GM12865 (cell line): ENCODE measurements around the gene STK17A.
"Not testable (repeated sequence)": the region's sequence is repeated elsewhere in the genome, so short reads cannot be mapped to it uniquely, and the experiment has no call there.

Experiments
- DNase-seq: peaks from one replicate; pipeline ENCODE4 v3.0.0; 2010; ENCODE audit warnings: low read depth
- H3K4me3 ChIP-seq: 2 replicates; pipeline ENCODE4 v1.5.1; 2011; ENCODE audit warnings: mild to moderate bottlenecking, low read depth, low read length, control low read depth
- TF ChIP-seq, protein P1 (sequence below): IDR thresholded peaks from 2 replicates; pipeline ENCODE4 v1.5.1; 2011; ENCODE audit warnings: low read length, control low read depth, low read depth, inconsistent platforms; ENCODE audit not compliant: insufficient read depth; ENCODE audit errors: missing control alignments

Gene STK17A

DNA sequence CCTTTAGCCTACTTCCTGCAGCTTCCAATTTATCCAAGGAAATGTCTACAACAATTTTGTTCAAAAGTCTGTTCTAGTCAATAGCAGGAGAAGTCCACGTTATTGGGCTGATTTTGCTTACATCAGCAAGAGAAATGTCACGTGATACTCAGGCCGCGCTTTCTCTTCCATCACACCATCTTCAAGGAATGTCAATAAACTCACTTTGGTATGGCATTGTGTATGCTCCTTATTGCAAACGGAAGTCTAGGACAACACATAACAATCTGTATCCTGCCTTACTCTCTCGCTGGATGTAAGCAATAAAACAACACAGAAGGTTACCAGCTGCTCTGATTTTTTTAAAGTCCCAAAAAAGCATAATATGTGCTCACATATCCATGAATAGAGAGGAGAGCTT, 17.1 kb upstream of the STK17A start:
- TF ChIP-seq, protein P1, sequence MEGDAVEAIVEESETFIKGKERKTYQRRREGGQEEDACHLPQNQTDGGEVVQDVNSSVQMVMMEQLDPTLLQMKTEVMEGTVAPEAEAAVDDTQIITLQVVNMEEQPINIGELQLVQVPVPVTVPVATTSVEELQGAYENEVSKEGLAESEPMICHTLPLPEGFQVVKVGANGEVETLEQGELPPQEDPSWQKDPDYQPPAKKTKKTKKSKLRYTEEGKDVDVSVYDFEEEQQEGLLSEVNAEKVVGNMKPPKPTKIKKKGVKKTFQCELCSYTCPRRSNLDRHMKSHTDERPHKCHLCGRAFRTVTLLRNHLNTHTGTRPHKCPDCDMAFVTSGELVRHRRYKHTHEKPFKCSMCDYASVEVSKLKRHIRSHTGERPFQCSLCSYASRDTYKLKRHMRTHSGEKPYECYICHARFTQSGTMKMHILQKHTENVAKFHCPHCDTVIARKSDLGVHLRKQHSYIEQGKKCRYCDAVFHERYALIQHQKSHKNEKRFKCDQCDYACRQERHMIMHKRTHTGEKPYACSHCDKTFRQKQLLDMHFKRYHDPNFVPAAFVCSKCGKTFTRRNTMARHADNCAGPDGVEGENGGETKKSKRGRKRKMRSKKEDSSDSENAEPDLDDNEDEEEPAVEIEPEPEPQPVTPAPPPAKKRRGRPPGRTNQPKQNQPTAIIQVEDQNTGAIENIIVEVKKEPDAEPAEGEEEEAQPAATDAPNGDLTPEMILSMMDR, result no peak
- no peak overlapping the region for H3K4me3 ChIP-seq
- no peak for DNase-seq

DNA sequence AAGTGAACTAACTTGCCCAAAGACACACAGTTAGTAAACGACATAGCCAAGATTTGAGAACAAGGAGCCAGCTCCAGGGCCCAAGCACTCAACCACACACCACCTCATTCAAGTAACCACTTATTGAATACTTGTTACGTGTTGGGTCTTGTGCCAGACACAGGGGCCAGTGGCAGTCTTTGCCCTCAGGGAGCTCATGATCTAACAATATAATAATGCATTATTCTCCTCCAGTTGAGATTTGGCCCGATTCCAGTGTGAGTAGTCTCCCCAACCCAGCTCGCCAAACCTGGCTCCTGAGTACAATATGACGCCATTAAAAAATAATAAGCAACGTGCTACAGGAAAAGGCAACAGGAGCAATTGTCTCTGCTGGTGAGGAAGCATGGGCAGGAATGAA, 14.4 kb upstream of the STK17A start:
- TF ChIP-seq, protein P1, result no peak
- DNase-seq, result no peak
- no peak overlapping the region for H3K4me3 ChIP-seq

DNA sequence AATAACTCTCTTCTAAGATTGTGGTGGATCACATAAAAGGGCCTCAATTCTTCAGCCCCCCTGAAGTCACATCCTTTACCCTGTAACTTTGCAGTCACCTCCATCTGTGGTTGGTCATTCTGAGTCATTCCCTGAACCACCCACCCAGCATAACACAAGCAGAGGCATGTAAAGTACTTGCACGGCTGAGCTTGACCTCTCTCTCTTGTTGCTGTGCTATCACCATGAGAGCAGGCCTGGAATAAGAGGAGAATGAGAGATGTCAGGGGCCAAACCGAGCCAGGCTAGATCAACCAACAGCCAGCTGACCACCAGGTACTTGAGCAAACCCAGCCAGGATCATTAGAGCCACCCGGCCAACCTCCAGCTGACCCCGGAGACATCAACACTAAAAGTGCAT, 13.5 kb upstream of the STK17A start:
- peak; percentile 84 for DNase-seq
- TF ChIP-seq, protein P1, result no peak
- H3K4me3 ChIP-seq, result no peak overlapping the region

DNA sequence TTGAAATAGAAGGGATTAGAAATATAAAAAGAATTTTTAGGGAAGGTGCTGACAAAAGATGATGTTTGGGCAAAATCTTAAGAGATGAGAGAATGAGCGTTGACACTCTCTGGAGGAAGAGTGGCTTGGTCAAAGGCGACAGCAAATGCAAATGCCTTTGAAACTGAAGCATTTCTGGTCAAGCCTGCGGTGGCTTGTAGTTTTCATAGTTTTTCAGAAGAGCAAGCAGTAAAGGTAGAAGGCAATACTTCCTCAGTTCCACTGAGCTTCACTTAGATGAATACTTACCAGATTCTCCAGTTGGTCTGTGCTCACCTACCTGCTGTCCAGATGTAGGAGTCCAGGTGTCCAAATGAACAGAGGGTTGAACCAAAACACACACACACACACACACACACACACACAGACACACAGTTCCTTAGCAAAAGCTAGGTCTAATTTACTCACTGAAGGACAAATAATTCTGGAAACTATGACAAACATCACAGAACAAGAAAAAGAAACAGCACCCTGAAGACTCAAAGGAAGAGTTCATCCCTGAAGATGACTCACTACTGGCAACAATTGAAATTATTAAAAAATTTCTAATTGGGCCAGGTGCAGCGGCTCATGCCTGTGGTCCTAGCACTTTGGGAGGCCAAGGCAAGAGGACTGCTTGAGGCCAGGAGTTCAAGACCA, 12.1 kb upstream of the STK17A start:
- no peak overlapping the region for H3K4me3 ChIP-seq
- TF ChIP-seq, protein P1, result no peak
- peak; percentile 80 for DNase-seq

DNA sequence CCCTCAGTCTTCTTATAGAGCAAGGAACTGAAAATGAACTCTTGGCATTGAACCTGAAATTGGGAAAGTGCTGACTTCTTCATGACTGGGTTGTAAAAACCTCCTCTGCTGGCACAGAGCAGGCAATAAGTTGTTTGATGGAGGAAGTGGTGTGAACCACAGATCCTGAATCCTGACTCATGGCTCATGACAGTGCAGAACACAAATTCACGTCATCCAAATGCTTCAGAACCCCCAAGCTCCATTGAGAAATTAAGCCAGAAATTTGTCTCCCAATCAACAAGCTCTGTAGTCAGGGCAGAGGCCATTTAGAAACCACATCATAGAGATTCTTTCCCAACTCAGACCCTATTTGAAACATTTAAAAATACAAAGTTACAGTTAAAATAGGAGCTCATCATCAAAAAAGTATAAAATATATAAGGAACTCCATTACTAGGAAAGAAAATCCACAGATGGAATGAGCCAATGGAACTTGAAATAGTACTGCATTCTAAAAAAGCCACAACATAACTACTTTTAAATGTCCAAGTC, 10.3 kb upstream of the STK17A start:
- H3K4me3 ChIP-seq, result no peak overlapping the region
- DNase-seq, result peak; percentile 74
- TF ChIP-seq, protein P1, result no peak

DNA sequence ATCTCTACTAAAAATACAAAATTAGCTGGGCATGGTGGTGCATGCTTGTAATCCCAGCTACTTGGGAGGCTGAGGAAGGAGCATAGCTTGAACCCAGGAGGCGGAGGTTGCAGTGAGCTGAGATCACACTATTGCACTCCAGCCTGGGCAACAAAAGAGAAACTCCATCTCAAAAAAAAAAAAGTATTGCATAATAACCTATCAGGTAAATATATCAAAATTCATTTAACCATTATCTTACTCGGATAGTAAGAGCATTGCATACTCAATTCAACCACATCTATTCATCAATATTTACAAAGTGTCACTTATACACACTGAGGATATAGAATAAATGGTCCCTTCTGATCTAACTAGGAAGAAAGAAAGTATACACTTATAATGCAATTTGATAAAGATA, 9.1 kb upstream of the STK17A start:
- H3K4me3 ChIP-seq, DNase-seq: not testable (repeated sequence)

DNA sequence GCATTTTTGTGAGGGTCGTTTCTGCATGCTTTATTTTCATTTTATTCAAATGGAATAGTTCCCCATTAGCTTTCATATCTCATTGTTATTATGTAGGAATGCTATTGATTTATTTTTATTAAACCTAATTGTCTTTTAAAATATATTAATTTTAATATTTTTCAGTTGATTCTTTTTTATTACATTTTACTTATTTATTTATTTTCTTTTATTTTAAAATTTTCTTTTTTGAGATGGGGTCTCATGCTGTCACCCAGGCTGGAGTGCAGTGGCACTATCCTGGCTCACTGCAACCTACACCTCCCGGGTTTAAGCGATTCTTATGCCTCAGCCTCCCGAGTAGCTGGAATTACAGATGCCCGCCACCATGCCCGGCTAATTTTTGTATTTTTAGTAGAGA, 7.4 kb upstream of the STK17A start:
- DNase-seq, result no peak
- H3K4me3 ChIP-seq, result no peak overlapping the region
- TF ChIP-seq, protein P1, result no peak

DNA sequence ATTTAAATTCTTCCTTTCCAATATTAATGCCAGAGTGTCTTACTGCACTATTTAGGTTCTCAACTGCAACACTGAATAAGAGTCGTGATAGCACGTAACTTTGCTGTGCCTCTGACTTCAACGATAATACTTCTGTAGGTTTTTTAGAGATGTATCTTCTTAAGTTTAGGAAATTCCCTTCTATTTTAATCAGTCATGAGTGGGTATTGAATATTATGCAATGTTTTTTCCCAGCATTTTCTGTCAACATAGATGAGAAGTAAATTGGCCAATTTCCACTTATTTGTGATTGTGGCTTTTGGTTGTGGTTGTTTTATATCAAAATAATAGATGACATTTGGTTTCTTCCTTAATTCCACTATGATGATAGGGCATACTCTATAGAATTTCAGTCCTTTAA, 6.7 kb upstream of the STK17A start:
- no peak overlapping the region for H3K4me3 ChIP-seq
- no peak for DNase-seq
- TF ChIP-seq, protein P1, result no peak
